HAP-1 (cell line): ENCODE measurements around the gene HNMT.
"Not testable (repeated sequence)": the region's sequence is repeated elsewhere in the genome, so short reads cannot be mapped to it uniquely, and the experiment has no call there.

ENCODE experiments used
- DNase-seq, 2 experiments: peaks; one replicate each; pipeline ENCODE4 v3.0.0-alpha.2; 2016 to 2020; ENCODE audit warnings: low spot score in 2 of 2
- H3K27me3 ChIP-seq: fragments of 250-450 bp; sonication (Bioruptor Pico); 2 replicates; pipeline ENCODE4 v1.5.1; 2020; ENCODE audit warnings: low read depth, mild to moderate bottlenecking, moderate library complexity
- H3K36me3 ChIP-seq: fragments of 250-450 bp; sonication (Bioruptor Pico); replicated peaks from 2 replicates; pipeline ENCODE4 v1.5.1; 2020; ENCODE audit warnings: mild to moderate bottlenecking
- H3K4me1 ChIP-seq: fragments of 250-450 bp; sonication (Bioruptor Pico); 2 replicates; pipeline ENCODE4 v1.5.1; 2020; ENCODE audit warnings: mild to moderate bottlenecking
- H3K4me3 ChIP-seq: fragments of 250-450 bp; sonication (Bioruptor Pico); 2 replicates; pipeline ENCODE4 v1.5.1; 2020; ENCODE audit warnings: mild to moderate bottlenecking, moderate library complexity
- H3K9me3 ChIP-seq: fragments of 250-450 bp; sonication (Bioruptor Pico); 2 replicates; pipeline ENCODE4 v1.5.1; 2020; ENCODE audit warnings: mild to moderate bottlenecking, moderate library complexity
- in situ Hi-C: fragments of 300-500 bp; cut with MboI; formaldehyde crosslinking; loops from 3 replicates; pipeline ENCODE4 v1.14.3; 2020; ENCODE audit warnings: low sequenced_read_pairs, inconsistent platforms, mixed read lengths

Gene HNMT

DNA sequence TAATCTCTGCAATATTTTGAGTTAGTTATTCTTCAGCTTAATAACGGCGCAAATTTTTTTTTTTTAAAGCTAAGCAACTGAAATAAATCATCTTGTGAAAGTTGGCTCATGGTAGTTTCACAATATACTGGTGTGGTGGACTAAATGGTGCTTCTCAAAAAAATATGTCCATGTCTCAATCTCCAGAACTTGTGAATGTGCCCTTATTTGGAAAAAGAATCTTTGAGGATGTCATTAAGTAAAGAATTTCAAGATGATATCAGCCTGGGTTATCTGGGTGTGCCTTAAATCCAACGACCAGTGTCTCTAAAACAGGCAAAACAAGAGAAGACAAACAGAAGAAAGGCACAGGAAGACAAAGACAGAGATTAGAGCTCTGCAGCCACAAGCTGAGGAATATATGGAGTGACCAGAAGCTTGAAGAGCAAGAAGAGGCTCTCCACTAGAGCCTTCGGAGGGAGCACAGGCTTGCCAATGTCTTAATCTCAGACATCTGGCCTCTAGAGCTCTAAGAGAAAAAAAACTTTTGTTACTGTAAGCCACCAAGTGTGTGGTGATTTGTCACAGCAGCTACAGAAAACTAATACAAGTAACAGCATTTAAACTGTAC is 71.4 kb downstream of the HNMT start:
- in situ Hi-C loops, result no loop called here
- no peaks in the 10 kb centered on the region for H3K36me3 ChIP-seq
- DNase-seq, result no peak

GRCh38 chr2:138036522-138036921 is 72.2 kb downstream of the HNMT start:
- no peaks in the 10 kb centered on the region for H3K36me3 ChIP-seq
- DNase-seq, result no peak
- in situ Hi-C loops, result no loop called here
- H3K4me1 ChIP-seq, result peaks cover 10% of the 10 kb centered on the region
- H3K9me3 ChIP-seq, result no peaks in the 10 kb centered on the region
- H3K27me3 ChIP-seq, result no peaks in the 10 kb centered on the region
- no peak overlapping the region for H3K4me3 ChIP-seq

More for the DNA sequence above, 71.4 kb downstream of the HNMT start:
- no peaks in the 10 kb centered on the region for H3K9me3 ChIP-seq
- no peaks in the 10 kb centered on the region for H3K27me3 ChIP-seq
- no peak overlapping the region for H3K4me3 ChIP-seq
- peaks cover 10% of the 10 kb centered on the region for H3K4me1 ChIP-seq

DNA sequence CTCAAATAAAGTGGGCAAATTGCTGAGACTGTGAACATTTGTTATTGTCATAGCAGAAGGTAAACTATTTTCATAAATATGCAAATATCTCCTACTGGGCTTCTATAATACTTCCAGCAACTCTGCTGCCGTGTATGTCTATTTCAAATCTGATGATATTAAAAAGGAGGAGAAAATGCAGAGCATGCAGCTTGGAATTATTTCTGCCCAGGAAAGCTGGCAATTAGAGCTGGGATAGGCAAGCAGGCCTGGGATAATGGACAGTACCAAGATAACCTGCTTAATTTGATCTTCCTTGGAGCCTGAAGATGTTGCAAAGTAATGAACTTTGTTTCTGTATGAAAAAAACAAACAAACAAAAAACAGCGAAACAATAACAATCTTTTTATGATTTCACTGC is 72.8 kb downstream of the HNMT start:
- DNase-seq, result no peak
- in situ Hi-C loops, result no loop called here
- peaks cover 10% of the 10 kb centered on the region for H3K4me1 ChIP-seq
- H3K9me3 ChIP-seq, result no peaks in the 10 kb centered on the region
- no peaks in the 10 kb centered on the region for H3K36me3 ChIP-seq
- H3K4me3 ChIP-seq, result no peak overlapping the region
- no peaks in the 10 kb centered on the region for H3K27me3 ChIP-seq

- in situ Hi-C loops, result no loop called here
- Histone ChIP-seq H3K4me1 (peaks cover 10% of the 10 kb centered on the region), H3K9me3 (no peaks in the 10 kb centered on the region), H3K4me3 (no peak overlapping the region), H3K27me3 (no peaks in the 10 kb centered on the region), H3K36me3 (no peaks in the 10 kb centered on the region)
- no peak for DNase-seq
These were observed 76.3 kb downstream of the HNMT start for GRCh38 chr2:138040616-138041015.

DNA sequence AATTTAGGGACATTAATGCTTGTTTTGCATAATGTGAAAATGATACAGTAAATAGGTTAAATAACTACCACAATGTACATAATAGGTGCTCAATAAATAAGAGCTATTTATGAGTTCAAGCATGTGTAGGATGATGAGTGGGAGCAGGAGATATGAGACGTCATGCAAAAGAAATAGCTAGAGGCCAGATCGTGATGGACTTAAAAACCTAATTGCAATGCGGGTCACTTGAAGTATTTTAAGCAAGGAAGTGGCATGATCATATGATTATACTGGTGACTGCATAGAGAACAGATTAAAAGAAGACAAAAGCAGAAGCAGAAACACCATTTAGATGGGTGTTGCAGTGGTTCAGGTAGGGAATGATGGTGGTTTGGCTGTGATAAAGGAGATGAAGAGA is 78.0 kb downstream of the HNMT start:
- in situ Hi-C loops, result no loop called here
- Histone ChIP-seq H3K36me3 (no peaks in the 10 kb centered on the region), H3K9me3 (no peaks in the 10 kb centered on the region), H3K4me3 (no peak overlapping the region), H3K4me1 (peaks cover 10% of the 10 kb centered on the region), H3K27me3 (no peaks in the 10 kb centered on the region)
- DNase-seq, result no peak

GRCh38 chr2:138043588-138043987 is 79.3 kb downstream of the HNMT start:
- H3K36me3 ChIP-seq, result not testable (repeated sequence)

DNA sequence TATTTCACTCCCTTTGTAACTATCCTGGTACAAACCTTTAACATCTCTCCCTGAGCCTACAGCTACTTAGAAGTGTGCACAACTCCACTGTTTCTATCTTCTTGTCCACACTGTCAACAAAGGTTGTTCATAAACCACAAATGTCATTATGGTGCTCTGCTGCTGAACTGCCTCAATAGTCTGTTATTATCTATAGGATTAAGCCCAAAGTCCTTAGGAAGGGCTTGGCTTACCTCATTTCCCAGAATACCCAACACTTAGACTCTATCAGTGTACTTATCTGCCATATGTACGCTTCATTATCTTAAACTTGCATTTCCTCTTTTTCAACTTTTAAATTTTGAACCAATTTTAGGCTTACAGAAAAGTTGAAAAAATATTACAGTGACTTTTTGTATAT is 94.2 kb downstream of the HNMT start:
- Histone ChIP-seq H3K36me3 (no peaks in the 10 kb centered on the region), H3K4me3 (no peak overlapping the region), H3K27me3 (no peaks in the 10 kb centered on the region), H3K9me3 (no peaks in the 10 kb centered on the region), H3K4me1 (no peaks in the 10 kb centered on the region)
- in situ Hi-C loops, result no loop called here
- DNase-seq, result no peak

More at GRCh38 chr2:138043588-138043987, 79.3 kb downstream of the HNMT start:
- in situ Hi-C loops, H3K4me3 ChIP-seq, H3K27me3 ChIP-seq, DNase-seq, H3K9me3 ChIP-seq: not testable (repeated sequence)
- H3K4me1 ChIP-seq, result peaks cover 10% of the 10 kb centered on the region

- in situ Hi-C loops, result no loop called here
- no peaks in the 10 kb centered on the region for H3K4me1 ChIP-seq
- no peak for DNase-seq
- no peak overlapping the region for H3K4me3 ChIP-seq
- no peaks in the 10 kb centered on the region for H3K27me3 ChIP-seq
- no peaks in the 10 kb centered on the region for H3K36me3 ChIP-seq
- H3K9me3 ChIP-seq, result no peaks in the 10 kb centered on the region
These were observed 95.4 kb downstream of the HNMT start for GRCh38 chr2:138059487-138060300.

GRCh38 chr2:138060301-138060635 is 96.0 kb downstream of the HNMT start:
- Histone ChIP-seq H3K36me3 (no peaks in the 10 kb centered on the region), H3K9me3 (no peaks in the 10 kb centered on the region), H3K4me3 (no peak overlapping the region), H3K4me1 (no peaks in the 10 kb centered on the region), H3K27me3 (no peaks in the 10 kb centered on the region)
- in situ Hi-C loops, result no loop called here
- peak in 1 of 2 experiments; percentile 15 for DNase-seq

DNA sequence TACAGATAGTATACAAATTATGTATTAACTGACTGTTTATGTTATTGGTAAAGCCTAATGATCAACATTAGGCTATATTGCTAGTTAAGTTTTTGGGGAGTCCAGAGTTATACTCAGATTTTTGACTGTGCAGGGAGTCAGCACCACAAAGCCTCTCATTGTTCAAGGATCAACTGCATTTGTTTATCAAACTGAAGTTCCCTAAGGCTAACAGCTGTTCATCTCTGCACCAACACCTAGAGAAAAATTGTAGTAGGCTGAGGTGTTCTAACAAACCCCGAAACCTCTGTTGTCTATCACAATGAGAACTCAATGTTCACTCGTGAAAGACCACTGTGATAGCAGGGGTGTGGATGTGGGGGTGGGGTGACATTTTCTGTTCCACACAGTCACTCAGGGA is 97.7 kb downstream of the HNMT start:
- Histone ChIP-seq H3K27me3 (no peaks in the 10 kb centered on the region), H3K4me1 (no peaks in the 10 kb centered on the region), H3K36me3 (no peaks in the 10 kb centered on the region), H3K4me3 (no peak overlapping the region), H3K9me3 (no peaks in the 10 kb centered on the region)
- no peak for DNase-seq
- in situ Hi-C loops, result no loop called here

GRCh38 chr2:138063181-138063580 is 98.9 kb downstream of the HNMT start:
- no peaks in the 10 kb centered on the region for H3K4me1 ChIP-seq
- H3K9me3 ChIP-seq, result no peaks in the 10 kb centered on the region
- no peaks in the 10 kb centered on the region for H3K36me3 ChIP-seq
- in situ Hi-C loops, result no loop called here
- no peaks in the 10 kb centered on the region for H3K27me3 ChIP-seq
- DNase-seq, result no peak
- H3K4me3 ChIP-seq, result no peak overlapping the region
